ENCODE measurements around the gene CALHM6. TPM values are rescaled to one million over a fixed set of nuclear protein-coding genes. Genes with fewer than 3 reads are reported as not detected.
A peak's percentile ranks its signal among the peaks of the same experiment; 100 is the strongest.

The CALHM6 gene
- total and polyA plus RNA-seq, 10 of the 15 experiments (the other 5 are each of a cell fraction or from before 2014, with no cell fraction given) = 0.15 to 3.4 (median 1.3) TPM

DNA sequence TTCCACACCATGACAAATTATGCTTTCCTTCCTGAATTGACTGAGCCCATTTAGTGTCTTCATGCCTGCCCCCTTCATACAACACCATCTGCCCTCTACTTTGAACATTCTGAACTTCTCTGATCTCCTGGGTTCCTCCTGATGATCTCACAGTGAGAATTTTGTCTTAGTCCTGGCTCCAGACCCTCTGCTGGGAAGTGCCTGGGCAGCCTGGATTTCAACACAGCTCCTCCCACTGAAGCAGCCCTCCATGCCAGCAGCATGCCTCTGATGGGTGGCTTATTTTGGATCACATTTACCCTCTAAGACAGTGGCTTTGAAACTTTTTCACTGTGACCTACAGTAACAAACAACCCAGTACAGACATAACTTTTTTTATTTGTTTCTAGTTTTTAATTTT, 48.9 kb upstream of the CALHM6 start:
- TF ChIP-seq POLR2AphosphoS5 (IDR thresholded peaks at IDR 0.05; ENCODE audit: low read length) = no peak
- TF ChIP-seq, protein P1, sequence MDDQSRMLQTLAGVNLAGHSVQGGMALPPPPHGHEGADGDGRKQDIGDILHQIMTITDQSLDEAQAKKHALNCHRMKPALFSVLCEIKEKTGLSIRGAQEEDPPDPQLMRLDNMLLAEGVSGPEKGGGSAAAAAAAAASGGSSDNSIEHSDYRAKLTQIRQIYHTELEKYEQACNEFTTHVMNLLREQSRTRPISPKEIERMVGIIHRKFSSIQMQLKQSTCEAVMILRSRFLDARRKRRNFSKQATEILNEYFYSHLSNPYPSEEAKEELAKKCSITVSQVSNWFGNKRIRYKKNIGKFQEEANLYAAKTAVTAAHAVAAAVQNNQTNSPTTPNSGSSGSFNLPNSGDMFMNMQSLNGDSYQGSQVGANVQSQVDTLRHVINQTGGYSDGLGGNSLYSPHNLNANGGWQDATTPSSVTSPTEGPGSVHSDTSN (IDR thresholded peaks at IDR 0.05; ENCODE audit: insufficient replicate concordance, low read depth, low read length) = no peak
- no peak for TF ChIP-seq IKZF2 (IDR thresholded peaks at IDR 0.05)
- no peak for TF ChIP-seq CBX5 (IDR thresholded peaks at IDR 0.05; ENCODE audit: low read depth)
- TF ChIP-seq, protein P2, sequence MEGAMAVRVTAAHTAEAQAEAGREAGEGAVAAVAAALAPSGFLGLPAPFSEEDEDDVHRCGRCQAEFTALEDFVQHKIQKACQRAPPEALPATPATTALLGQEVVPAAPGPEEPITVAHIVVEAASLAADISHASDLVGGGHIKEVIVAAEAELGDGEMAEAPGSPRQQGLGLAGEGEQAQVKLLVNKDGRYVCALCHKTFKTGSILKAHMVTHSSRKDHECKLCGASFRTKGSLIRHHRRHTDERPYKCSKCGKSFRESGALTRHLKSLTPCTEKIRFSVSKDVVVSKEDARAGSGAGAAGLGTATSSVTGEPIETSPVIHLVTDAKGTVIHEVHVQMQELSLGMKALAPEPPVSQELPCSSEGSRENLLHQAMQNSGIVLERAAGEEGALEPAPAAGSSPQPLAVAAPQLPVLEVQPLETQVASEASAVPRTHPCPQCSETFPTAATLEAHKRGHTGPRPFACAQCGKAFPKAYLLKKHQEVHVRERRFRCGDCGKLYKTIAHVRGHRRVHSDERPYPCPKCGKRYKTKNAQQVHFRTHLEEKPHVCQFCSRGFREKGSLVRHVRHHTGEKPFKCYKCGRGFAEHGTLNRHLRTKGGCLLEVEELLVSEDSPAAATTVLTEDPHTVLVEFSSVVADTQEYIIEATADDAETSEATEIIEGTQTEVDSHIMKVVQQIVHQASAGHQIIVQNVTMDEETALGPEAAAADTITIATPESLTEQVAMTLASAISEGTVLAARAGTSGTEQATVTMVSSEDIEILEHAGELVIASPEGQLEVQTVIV (IDR thresholded peaks at IDR 0.05; ENCODE audit: borderline replicate concordance, partially characterized antibody) = no peak
- TF ChIP-seq POU2F2 (IDR thresholded peaks at IDR 0.05; ENCODE audit: borderline replicate concordance, low read depth, low read length) = no peak
- no peak for TF ChIP-seq MYB (IDR thresholded peaks at IDR 0.05; ENCODE audit: borderline replicate concordance, low read depth, low read length)
- no peak for TF ChIP-seq FOS (IDR thresholded peaks at IDR 0.05; ENCODE audit: borderline replicate concordance, extremely low read depth, insufficient read length)
- TF ChIP-seq, protein P3, sequence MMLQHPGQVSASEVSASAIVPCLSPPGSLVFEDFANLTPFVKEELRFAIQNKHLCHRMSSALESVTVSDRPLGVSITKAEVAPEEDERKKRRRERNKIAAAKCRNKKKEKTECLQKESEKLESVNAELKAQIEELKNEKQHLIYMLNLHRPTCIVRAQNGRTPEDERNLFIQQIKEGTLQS (IDR thresholded peaks at IDR 0.05; ENCODE audit: borderline replicate concordance, extremely low read depth, low read depth, low read length) = no peak
- TF ChIP-seq NR2C2 (IDR thresholded peaks at IDR 0.05; ENCODE audit: borderline replicate concordance, control insufficient read depth, insufficient read length, low read depth) = no peak
- TF ChIP-seq RAD21 (IDR thresholded peaks at IDR 0.05; ENCODE audit: insufficient read depth, low read depth, low read length) = no peak
- TF ChIP-seq ATF7 (IDR thresholded peaks at IDR 0.05; ENCODE audit: low read depth) = no peak
- TF ChIP-seq, protein P4, sequence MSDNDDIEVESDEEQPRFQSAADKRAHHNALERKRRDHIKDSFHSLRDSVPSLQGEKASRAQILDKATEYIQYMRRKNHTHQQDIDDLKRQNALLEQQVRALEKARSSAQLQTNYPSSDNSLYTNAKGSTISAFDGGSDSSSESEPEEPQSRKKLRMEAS (IDR thresholded peaks at IDR 0.05; ENCODE audit: low read depth, low read length) = no peak
- no peak for TF ChIP-seq MEF2B (IDR thresholded peaks at IDR 0.05; ENCODE audit: partially characterized antibody, poor library complexity, severe bottlenecking)
- TF ChIP-seq NFYA (IDR thresholded peaks at IDR 0.05; ENCODE audit: borderline replicate concordance, low read depth, low read length) = no peak
- TF ChIP-seq TCF12 (IDR thresholded peaks at IDR 0.05; ENCODE audit: low read depth, low read length) = no peak
- TF ChIP-seq TBL1XR1 (IDR thresholded peaks at IDR 0.05; ENCODE audit: low read depth, low read length) = no peak
- TF ChIP-seq CHD2 (IDR thresholded peaks at IDR 0.05; ENCODE audit: borderline replicate concordance, low read depth, low read length) = no peak
- CTCF ChIA-PET = interaction anchor here (1.0 to 2.0 kb wide), 3 partner anchors 11 to 32 kb away, joined by 3 to 6 read pairs (median 4); no protein-coding TSS in a partner anchor
- H3K9ac ChIP-seq (ENCODE audit: control insufficient read depth, insufficient read depth, low read length) = no peak overlapping the region

More for the DNA sequence above, 48.9 kb upstream of the CALHM6 start:
- in situ Hi-C loops (cut with MboI) (no loop called here), intact Hi-C loops (cut with micrococcal nuclease; ENCODE audit: unreplicated experiment) (no loop called here)
- BruUV-seq (replicated peaks) = no TSS peak
- Histone ChIP-seq H3K79me2 (ENCODE audit: control insufficient read depth, insufficient read depth, low read length) (peaks cover 77% of the 10 kb centered on the region), H3K27me3 (replicated peaks in 1 of 2; ENCODE audit: control insufficient read depth in 2 of 2, insufficient read depth in 2 of 2, low read length in 1 of 2) (no peaks in the 10 kb centered on the region), H4K20me1 (ENCODE audit: control insufficient read depth, insufficient read depth) (no peaks in the 10 kb centered on the region), H3K4me2 (ENCODE audit: control insufficient read depth, insufficient read depth) (peak overlapping the region; percentile 34), H3K4me1 (ENCODE audit: control insufficient read depth, insufficient read depth, low read length) (peaks cover 38% of the 10 kb centered on the region), H3K36me3 (ENCODE audit: control insufficient read depth in 2 of 2, insufficient read depth in 2 of 2, low read length in 1 of 2) (peaks cover 0 to 5% of the 10 kb centered on the region in 2 experiments; a peak in 1 of 4 replicates), H3K27ac (ENCODE audit: control insufficient read depth, insufficient read depth) (peak overlapping the region; percentile 57), H3K4me3 (no peak overlapping the region; the same call in 1 of the 2 replicates), H3K9me3 (replicated peaks; ENCODE audit: control insufficient read depth, insufficient read depth, low read length) (no peaks in the 10 kb centered on the region; the same call in 2 of the 3 replicates), H2AFZ (ENCODE audit: control insufficient read depth, low read depth, low read length) (no peak overlapping the region)
- SMC1A ChIA-PET (ENCODE audit: uncharacterized antibody, unreplicated experiment) = interaction anchor here (2.9 kb wide), 1 partner anchor 124 kb away, joined by 24 read pairs; no protein-coding TSS in a partner anchor
- no peak for FAIRE-seq
- no peak for DNase-seq (ENCODE audit: low read depth, low spot score)
- RAD21 ChIA-PET (ENCODE audit: unreplicated experiment) = no interaction called here
- ATAC-seq = no peak
- POLR2A ChIA-PET = no interaction called here

Measured in GM12878 (cell line).